Liver (tissue), 3 donors: Measurements from ENCODE around the gene ZNF546.

ENCODE experiments used
- ATF3 ChIP-seq: IDR thresholded peaks from 2 replicates; pipeline ENCODE4 v1.6.1; 2016; ENCODE audit warnings: antibody characterized with exemption
- EGR1 ChIP-seq, 2 donors: IDR thresholded peaks; 2 replicates each; pipeline ENCODE4 v1.6.1; 2016 to 2018; ENCODE audit warnings: antibody characterized with exemption in 2 of 2, low read depth in 2 of 2
- JUND ChIP-seq, 2 donors: IDR thresholded peaks; 2 replicates each; pipeline ENCODE4 v1.6.1; 2016; ENCODE audit warnings: antibody characterized with exemption in 2 of 2
- NR2F2 ChIP-seq: IDR thresholded peaks from 2 replicates; pipeline ENCODE4 v1.6.1; 2016; ENCODE audit warnings: antibody characterized with exemption
- RAD21 ChIP-seq, 2 donors: IDR thresholded peaks; 2 replicates each; pipeline ENCODE4 v1.6.1; 2016; ENCODE audit warnings: antibody characterized with exemption in 2 of 2, mild to moderate bottlenecking in 2 of 2
- REST ChIP-seq: IDR thresholded peaks from 2 replicates; pipeline ENCODE4 v1.6.1; 2016; ENCODE audit warnings: antibody characterized with exemption, mild to moderate bottlenecking
- SP1 ChIP-seq: IDR thresholded peaks from 2 replicates; pipeline ENCODE4 v1.6.1; 2018; ENCODE audit warnings: antibody characterized with exemption, mild to moderate bottlenecking
- TF ChIP-seq, protein P1 (sequence below): fragments of 150-350 bp; IDR thresholded peaks from 2 replicates; pipeline ENCODE4 v1.5.1; 2017; ENCODE audit warnings: improper control_type of control experiment, low read depth, low read length; ENCODE audit not compliant: missing input control
- donor health status: healthy.
- donor health status: healthy.

DNA sequence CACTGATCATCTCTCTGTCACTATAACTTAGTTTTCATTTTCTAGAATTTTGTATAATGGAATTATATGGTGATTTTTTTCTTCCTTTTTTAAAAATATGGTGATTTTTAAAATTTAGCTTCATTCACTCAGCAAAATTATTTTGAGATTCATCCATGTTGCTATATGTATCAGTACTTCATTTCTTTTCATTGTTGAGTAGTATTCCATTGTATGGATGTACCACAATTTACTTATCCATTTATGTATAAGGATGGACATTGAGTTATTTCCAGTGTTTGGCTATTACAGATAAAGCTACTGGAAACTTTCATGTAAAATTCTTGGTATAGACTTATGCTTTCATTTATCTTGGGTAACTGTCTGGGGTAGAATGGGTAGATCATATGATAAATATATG lies 12.8 kb downstream of the ZNF546 start:
- TF ChIP-seq, protein P1, sequence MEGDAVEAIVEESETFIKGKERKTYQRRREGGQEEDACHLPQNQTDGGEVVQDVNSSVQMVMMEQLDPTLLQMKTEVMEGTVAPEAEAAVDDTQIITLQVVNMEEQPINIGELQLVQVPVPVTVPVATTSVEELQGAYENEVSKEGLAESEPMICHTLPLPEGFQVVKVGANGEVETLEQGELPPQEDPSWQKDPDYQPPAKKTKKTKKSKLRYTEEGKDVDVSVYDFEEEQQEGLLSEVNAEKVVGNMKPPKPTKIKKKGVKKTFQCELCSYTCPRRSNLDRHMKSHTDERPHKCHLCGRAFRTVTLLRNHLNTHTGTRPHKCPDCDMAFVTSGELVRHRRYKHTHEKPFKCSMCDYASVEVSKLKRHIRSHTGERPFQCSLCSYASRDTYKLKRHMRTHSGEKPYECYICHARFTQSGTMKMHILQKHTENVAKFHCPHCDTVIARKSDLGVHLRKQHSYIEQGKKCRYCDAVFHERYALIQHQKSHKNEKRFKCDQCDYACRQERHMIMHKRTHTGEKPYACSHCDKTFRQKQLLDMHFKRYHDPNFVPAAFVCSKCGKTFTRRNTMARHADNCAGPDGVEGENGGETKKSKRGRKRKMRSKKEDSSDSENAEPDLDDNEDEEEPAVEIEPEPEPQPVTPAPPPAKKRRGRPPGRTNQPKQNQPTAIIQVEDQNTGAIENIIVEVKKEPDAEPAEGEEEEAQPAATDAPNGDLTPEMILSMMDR: no peak
- no peak for TF ChIP-seq ATF3
- no peak for TF ChIP-seq JUND (IDR thresholded peaks at IDR 0.05)
- no peak for TF ChIP-seq RAD21 (IDR thresholded peaks at IDR 0.05)
- TF ChIP-seq NR2F2: no peak
- no peak for TF ChIP-seq EGR1 (IDR thresholded peaks at IDR 0.05; ENCODE audit: low read depth in 2 of 2)
- no peak for TF ChIP-seq SP1
- no peak for TF ChIP-seq REST
